Endothelial cell (in vitro differentiated cells): ENCODE measurements around the gene TBCK. TPM values are rescaled to one million over a fixed set of nuclear protein-coding genes. Genes with fewer than 3 reads are reported as not detected.

ENCODE experiments used
- DNase-seq: peaks from one replicate; pipeline ENCODE4 v3.0.0; 2021; ENCODE audit warnings: low spot score
- H3K27ac Mint-ChIP-seq: one replicate; pipeline ENCODE4 v1.8.0; 2021; ENCODE audit warnings: mixed read lengths, inconsistent platforms; ENCODE audit not compliant: unreplicated experiment
- H3K27me3 Mint-ChIP-seq: one replicate; pipeline ENCODE4 v1.8.0; 2021; ENCODE audit warnings: mild to moderate bottlenecking, moderate library complexity, mixed read lengths, inconsistent platforms; ENCODE audit not compliant: unreplicated experiment
- H3K36me3 Mint-ChIP-seq: one replicate; pipeline ENCODE4 v1.8.0; 2021; ENCODE audit warnings: mild to moderate bottlenecking, low read depth, mixed read lengths, inconsistent platforms; ENCODE audit not compliant: unreplicated experiment
- H3K4me1 Mint-ChIP-seq: one replicate; pipeline ENCODE4 v1.8.0; 2021; ENCODE audit warnings: mild to moderate bottlenecking, mixed read lengths, inconsistent platforms; ENCODE audit not compliant: unreplicated experiment
- H3K4me3 Mint-ChIP-seq: one replicate; pipeline ENCODE4 v1.8.0; 2021; ENCODE audit warnings: mild to moderate bottlenecking, mixed read lengths, inconsistent platforms; ENCODE audit not compliant: unreplicated experiment
- H3K9me3 Mint-ChIP-seq: one replicate; pipeline ENCODE4 v1.8.0; 2021; ENCODE audit warnings: mixed read lengths, inconsistent platforms; ENCODE audit not compliant: unreplicated experiment
- CTCF ChIP-seq: fragments of 200-600 bp; sonication (generic); IDR thresholded peaks from one replicate; pipeline ENCODE4 v1.5.0; 2021; ENCODE audit warnings: antibody characterized with exemption; ENCODE audit not compliant: unreplicated experiment
- total RNA-seq: library from RNA; stranded (reverse); fragmentation: NEBNext Ultra II Directional; extraction: Animal tissue kit (Norgen Biotek cat#: 25700); gene quantifications from one replicate; pipeline ENCODE4 v1.2.1, GENCODE V29; 2021; ENCODE audit not compliant: unreplicated experiment

TBCK gene
- total RNA-seq, 1 donor from 2014 or later: 48.6 TPM

- H3K27me3 Mint-ChIP-seq: peaks cover 2% of the 10 kb centered on the region
- H3K36me3 Mint-ChIP-seq: peaks cover 3% of the 10 kb centered on the region
- peaks cover 7% of the 10 kb centered on the region for H3K4me1 Mint-ChIP-seq
- H3K9me3 Mint-ChIP-seq: no peaks in the 10 kb centered on the region
- peak overlapping the region; percentile 94 for H3K27ac Mint-ChIP-seq
- no peak for DNase-seq
- no peak for TF ChIP-seq CTCF
- no peak overlapping the region for H3K4me3 Mint-ChIP-seq
Observed at GRCh38 chr4:106286611-106287010, 29.4 kb downstream of the TBCK start.

- Mint-ChIP-seq H3K36me3 (peaks cover 3% of the 10 kb centered on the region), H3K4me3 (no peak overlapping the region), H3K4me1 (peaks cover 7% of the 10 kb centered on the region), H3K27me3 (peaks cover 2% of the 10 kb centered on the region), H3K27ac (no peak overlapping the region), H3K9me3 (no peaks in the 10 kb centered on the region)
- no peak for DNase-seq
- TF ChIP-seq CTCF: no peak
Observed at GRCh38 chr4:106284227-106284626, 31.8 kb downstream of the TBCK start.

- H3K27ac Mint-ChIP-seq: peak overlapping the region; percentile 52
- H3K4me3 Mint-ChIP-seq: no peak overlapping the region
- peaks cover 12% of the 10 kb centered on the region for H3K36me3 Mint-ChIP-seq
- H3K4me1 Mint-ChIP-seq: peaks cover 11% of the 10 kb centered on the region
- peaks cover 2% of the 10 kb centered on the region for H3K27me3 Mint-ChIP-seq
- no peaks in the 10 kb centered on the region for H3K9me3 Mint-ChIP-seq
- DNase-seq: no peak
- TF ChIP-seq CTCF: no peak
Observed at GRCh38 chr4:106277140-106277675, 38.8 kb downstream of the TBCK start.

- no peak for DNase-seq
Observed at GRCh38 chr4:106273831-106274230, 42.2 kb downstream of the TBCK start.

GRCh38 chr4:106270736-106271135 lies 45.3 kb downstream of the TBCK start:
- Mint-ChIP-seq H3K27ac (no peak overlapping the region), H3K4me1 (peaks cover 11% of the 10 kb centered on the region), H3K27me3 (no peaks in the 10 kb centered on the region), H3K9me3 (no peaks in the 10 kb centered on the region), H3K4me3 (no peak overlapping the region), H3K36me3 (peaks cover 12% of the 10 kb centered on the region)
- no peak for DNase-seq
- TF ChIP-seq CTCF: no peak

More at GRCh38 chr4:106273831-106274230, 42.2 kb downstream of the TBCK start:
- Mint-ChIP-seq H3K4me1 (peaks cover 11% of the 10 kb centered on the region), H3K9me3 (no peaks in the 10 kb centered on the region), H3K27me3 (no peaks in the 10 kb centered on the region), H3K27ac (peak overlapping the region; percentile 6), H3K36me3 (peaks cover 12% of the 10 kb centered on the region), H3K4me3 (no peak overlapping the region)
- no peak for TF ChIP-seq CTCF
